NCI-H128 (cell line): Measurements from ENCODE around the gene PKN3.
A peak's percentile ranks its signal among the peaks of the same experiment; 100 is the strongest.

ENCODE experiments used
- DNase-seq: peaks from one replicate; lab custom pipeline; 2025; ENCODE audit not compliant: unreplicated experiment; lab: John Stamatoyannopoulos, UW

Gene PKN3

GRCh38 chr9:128715436-128715750 is 13.1 kb downstream of the PKN3 start:
- DNase-seq: no peak

GRCh38 chr9:128716581-128717254 is 14.4 kb downstream of the PKN3 start:
- DNase-seq: no peak

GRCh38 chr9:128718047-128718446 is 15.7 kb downstream of the PKN3 start:
- no peak for DNase-seq

GRCh38 chr9:128718475-128718874 is 16.2 kb downstream of the PKN3 start:
- no peak for DNase-seq

GRCh38 chr9:128719919-128720605 is 17.8 kb downstream of the PKN3 start:
- DNase-seq: no peak

- DNase-seq: no peak
Measured at GRCh38 chr9:128720841-128721486, 18.7 kb downstream of the PKN3 start.

GRCh38 chr9:128721487-128722010 is 19.2 kb downstream of the PKN3 start:
- no peak for DNase-seq

GRCh38 chr9:128722380-128723351 is 20.4 kb downstream of the PKN3 start:
- DNase-seq: no peak

GRCh38 chr9:128723352-128723865 is 21.1 kb downstream of the PKN3 start:
- no peak for DNase-seq

- peak; percentile 97 for DNase-seq
Measured at GRCh38 chr9:128723866-128724743, 21.8 kb downstream of the PKN3 start, which contains the start of gene ZDHHC12. TSS of gene ZDHHC12 (minus strand) at chr9:128724127. CDS start at chr9:128724093, 34 bp downstream.

GRCh38 chr9:128724744-128725211 is 22.5 kb downstream of the PKN3 start:
- no peak for DNase-seq

GRCh38 chr9:128727640-128728248 is 25.4 kb downstream of the PKN3 start:
- DNase-seq: no peak

GRCh38 chr9:128728298-128728697 is 26.0 kb downstream of the PKN3 start:
- DNase-seq: no peak

GRCh38 chr9:128729302-128729701 is 27.0 kb downstream of the PKN3 start:
- no peak for DNase-seq

- DNase-seq: no peak
Measured at GRCh38 chr9:128729766-128730517, 27.6 kb downstream of the PKN3 start.

GRCh38 chr9:128731093-128731492 is 28.8 kb downstream of the PKN3 start:
- DNase-seq: no peak

- DNase-seq: no peak
Measured at GRCh38 chr9:128731691-128732090, 29.4 kb downstream of the PKN3 start.

- DNase-seq: no peak
Measured at GRCh38 chr9:128732576-128732975, 30.3 kb downstream of the PKN3 start.
